Activated CD8-positive, alpha-beta memory T cell treated with anti-CD3 and anti-CD28 coated beads for 24 hours (primary cell): Measurements from ENCODE around the gene JARID2.

Source experiments
- DNase-seq: peaks from one replicate; pipeline ENCODE4 v3.0.0-alpha.2; 2020

JARID2 gene

DNA sequence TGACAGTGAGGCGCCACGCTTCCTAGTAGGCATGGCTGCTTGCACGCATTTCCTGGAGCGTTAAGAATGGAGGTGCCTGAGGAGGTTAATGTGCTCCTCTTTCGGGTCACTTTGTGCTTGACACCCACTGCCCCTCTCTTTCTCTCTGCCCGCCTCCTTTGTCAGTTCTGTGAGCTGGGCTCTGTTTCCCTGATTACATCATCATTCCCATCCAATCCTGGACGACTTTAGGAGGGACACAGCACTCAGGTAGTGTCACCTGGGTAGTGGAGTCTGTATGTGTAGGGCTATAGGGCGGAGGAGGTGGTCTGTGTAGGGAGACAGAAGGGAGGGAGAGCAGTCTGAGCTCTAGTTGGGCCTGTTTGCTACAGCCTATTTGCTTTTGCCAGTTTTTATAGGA lies 136.8 kb downstream of the JARID2 start:
- DNase-seq = no peak

DNA sequence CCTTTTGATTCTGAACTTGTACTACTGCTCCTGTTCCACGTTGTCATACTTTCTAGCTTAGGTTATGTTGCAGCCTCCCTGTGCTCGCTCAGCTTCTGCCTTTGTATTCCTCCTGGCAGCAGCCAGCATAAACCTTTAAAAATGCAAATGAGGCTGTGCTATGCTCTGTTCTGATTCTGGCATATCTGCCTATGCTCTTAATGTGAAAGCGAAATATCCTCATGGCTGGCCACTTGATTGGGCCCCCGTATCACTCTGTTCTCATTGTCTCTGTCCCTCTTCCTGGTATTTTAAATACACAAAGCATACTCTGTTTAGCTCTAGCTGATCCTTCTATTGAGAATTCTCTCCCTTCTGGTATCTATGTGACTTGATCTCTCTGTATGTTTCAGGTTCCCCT lies 139.0 kb downstream of the JARID2 start:
- no peak for DNase-seq

DNA sequence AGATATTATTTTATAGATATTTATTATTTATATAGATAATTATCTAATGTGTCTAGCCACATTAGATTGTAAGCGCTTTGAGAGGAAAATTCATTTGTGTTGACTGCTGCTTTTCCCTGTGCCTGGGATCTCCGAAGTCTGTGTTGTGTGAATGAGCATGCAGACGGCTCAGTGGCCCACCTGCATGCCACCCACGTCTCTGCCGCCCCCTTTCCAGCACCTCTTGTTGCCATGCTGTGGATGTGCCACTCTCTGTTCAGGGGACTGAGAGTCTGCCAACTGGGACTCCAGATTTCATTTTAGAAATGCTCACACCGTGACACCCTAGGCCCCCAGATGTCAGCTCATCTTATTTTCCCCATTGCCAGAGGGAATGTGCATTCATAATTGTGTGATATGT lies 139.7 kb downstream of the JARID2 start:
- DNase-seq = no peak

DNA sequence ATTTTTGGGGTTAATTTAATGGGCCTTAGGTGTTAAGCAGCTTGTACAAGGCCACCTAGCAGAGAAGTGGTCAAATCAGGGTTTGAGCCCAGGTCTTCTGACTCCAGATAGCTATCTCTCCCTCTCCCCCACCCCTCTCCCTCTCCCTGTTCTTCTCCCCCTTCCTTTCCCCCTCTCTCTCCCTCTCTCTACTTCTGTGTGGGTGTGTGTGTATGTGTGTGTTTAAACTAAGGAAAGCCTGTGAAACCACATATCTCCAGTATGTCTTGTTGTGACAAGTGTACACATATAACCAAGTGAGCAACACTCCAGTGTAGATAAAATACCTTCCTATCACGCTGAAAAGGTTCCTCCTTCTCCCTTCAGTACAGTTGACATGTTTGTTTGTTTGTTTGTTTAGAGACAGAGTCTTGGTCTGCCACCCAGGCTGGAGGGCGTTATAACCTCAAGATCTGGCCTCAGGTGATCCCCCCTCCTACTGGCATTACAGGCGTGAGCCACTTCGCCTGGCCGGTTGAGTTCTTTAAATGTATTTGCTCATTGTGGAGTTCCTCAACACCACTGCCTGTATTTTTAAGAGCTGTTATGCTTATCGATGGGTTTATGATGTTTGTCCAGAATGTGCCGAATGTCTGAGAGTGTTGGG lies 140.4 kb downstream of the JARID2 start:
- no peak for DNase-seq

DNA sequence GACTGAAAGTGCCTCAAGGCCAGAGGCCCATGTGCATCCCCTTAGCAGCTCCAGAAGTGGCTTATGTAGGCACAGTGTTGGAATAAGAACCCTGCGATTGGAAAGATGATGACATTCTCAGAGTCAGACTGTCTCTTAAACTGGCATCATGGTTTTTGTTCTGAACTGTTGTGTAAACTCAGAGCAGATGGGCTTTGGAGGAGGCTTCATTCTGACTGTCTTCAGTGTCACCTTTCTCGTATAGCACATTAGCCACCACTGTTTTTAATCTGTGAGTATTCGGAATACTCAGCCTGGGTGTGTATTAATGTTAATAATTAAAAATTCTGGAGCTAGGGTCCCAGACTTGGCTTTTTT lies 140.9 kb downstream of the JARID2 start:
- no peak for DNase-seq

DNA sequence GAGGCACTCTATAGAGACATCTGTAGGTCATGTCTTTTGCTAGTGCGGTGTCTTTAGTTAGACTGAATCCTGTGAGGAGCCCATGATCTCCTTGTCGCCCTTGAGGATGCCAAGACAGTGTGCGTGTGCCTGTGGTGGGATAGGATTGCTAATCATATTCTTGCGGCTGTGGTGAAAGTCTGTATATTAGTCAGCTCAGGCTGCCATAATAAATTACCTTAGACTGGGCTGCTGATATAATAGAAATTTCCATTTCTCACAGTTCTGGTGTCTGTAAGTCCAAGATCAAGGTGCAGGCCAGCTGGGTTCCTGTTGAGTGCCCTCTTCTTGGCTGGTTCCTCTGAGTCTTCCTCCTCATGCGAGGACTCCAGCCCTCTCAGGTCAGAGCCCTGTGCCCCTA lies 141.2 kb downstream of the JARID2 start:
- DNase-seq = no peak

DNA sequence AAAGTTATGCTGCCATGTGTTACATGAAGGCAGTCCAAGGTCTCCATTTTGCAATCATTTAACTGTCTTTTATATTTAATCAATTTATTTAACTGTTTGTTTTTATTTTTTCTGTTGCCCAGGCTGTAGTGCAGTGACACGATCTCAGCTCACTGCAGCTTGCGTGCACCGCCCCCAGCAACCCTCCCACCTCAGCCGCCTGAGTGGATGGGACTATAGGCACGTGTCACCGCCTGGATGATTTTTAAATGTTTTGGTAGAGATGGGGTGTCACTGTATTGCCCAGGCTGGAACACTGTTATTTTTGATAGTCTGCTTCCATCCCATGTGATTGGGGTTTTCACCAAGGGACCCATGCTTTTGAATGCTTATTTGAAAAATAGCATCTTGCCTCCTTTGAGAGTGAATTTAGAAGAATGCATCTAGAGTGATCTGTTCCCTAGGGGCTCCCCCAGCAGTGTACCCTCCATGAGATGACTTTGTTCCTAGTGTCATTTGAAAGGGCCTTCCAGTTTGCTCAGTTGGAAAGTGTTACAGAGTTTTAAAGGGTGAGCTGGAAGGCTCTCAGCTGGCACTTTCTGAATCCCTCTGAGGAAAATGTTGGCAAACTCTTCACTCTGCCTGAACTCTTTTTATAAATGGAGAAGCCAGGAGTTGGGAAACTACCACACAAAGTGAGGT lies 143.4 kb downstream of the JARID2 start:
- no peak for DNase-seq

DNA sequence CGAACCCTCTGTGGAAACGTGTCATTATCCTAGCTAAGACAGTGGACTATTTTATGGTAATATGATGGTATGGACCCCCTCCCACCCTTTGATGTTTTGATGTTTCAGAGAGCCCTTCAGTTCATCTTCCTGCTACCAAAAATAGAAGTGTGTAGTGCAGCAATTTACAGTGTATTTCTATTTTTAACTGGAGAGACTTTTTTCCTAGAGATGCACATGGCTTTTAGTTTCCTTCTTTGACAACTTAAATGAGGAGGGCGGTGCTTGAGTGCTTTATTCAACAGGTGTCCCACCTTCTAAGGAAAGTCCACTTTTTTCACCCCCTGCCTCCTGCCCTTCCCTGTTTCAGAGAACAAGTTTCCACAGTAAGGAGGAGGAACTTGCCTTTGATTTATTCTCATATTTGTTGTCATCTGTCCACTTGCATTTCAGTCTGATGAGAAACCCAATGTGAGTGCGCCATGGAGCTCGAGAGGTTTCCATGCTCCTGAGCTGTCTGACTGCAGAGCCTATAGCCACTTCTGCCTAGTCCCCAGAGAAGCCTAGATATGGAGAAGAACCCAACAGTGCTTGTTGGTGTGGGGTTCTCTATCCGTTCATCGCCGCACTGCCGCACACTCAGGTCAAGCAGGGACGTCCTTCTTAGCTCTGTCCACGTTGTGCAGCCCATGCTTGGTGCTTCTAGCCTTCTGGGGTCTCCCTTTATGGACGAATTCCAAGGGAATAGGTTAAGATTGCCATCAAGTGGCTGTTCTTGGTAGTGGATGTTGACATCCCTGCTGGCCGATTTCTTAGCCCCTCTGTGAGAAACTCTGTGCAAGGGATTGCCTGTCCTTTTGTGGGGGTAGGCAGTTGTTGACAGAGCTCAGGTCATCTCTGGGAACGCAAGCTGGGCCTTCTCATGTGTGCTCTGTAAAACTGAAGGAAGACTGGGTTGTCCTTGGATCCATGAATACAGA lies 144.2 kb downstream of the JARID2 start:
- peak; percentile 75 for DNase-seq

DNA sequence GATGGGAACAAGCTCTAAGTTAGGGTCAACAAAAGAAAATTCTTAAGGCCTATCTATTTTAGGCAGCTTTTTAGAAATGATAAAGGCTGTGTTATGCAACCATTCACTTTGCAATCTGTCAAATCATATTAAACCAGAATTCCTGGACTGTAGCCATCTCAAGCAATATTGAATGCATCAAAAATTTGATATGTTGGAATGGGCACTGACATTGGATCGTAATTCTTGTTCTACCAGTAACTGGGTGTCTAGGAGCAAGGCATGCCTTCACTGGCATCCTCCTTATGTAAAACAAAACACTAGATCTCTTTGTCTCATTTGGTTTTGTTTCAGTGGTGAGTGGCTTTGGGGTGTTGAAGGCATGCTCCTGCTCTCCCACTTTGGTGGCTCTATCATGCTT lies 145.6 kb downstream of the JARID2 start:
- no peak for DNase-seq

DNA sequence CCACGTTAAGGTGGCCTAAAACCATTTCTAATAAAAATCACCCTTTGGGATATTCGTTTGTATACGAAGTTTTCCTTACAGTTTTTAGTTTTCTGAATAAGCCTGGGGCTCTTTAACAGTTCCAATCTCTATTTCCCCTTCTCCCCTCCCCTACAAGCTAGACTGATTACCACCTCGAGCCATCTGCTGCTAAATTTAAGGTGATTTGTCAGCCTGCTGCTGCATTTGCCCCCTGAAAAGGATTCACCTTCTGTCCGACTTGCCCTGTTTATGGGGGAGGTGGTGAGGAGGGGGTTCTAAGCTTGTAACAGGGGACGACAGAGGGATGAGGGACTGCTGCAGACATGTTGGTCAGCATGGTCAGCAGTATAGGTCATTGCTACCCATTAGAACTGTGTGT lies 146.3 kb downstream of the JARID2 start:
- DNase-seq = no peak

DNA sequence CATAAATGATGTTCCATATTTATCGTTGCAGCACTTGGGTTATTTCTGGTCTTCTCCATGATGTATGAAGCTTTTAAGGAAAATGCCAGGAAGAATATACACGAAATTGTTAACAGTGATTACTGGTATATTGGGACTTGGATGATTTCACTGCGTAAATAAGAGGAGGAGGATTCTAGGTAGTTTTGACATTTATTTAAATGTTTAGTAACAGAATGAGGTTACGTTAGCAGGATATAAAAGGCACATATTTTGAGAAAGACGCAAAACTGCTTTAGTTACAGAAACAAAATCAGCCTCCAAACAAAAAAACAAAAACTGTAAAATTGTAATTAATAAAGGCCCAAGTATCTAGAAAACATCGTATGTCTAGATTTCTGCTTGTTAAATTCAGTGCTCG lies 147.7 kb downstream of the JARID2 start:
- no peak for DNase-seq

DNA sequence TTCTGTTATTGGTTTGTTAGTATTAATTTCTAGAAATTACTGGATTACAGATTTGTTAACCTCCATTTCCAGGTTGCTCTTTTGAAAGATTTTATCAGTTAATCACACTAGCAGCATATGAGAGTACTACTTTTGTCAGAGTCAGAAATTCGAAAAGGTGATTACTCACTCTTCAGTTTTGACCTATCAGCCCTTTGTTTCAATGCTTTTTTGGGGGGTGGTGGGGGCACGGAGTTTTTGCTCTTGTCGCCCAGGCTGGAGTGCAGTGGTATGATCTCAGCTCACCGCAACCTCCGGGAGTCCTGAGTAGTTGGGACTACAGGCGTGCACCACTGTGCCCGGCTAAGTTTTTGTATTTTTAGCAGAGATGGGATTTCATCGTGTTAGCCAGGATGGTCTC lies 149.2 kb downstream of the JARID2 start:
- no peak for DNase-seq

DNA sequence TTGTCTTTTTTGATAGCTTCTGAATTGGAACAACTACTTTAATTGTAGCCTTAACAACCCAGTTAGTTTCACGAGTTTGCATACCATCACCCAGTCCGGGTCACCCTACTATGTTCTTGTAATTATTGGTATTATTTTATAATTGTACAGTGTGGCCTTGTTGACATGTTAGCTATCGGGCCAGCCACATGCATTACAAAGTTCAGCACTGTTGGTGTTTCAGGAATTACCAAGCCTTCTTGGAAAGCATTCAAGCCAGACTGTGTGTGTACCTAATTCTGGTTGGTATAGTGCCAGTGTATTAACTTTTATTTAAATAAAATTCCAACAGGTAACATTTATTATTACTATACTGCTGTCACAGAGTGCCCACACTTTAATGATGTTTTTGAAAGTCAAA lies 150.9 kb downstream of the JARID2 start:
- DNase-seq = no peak

DNA sequence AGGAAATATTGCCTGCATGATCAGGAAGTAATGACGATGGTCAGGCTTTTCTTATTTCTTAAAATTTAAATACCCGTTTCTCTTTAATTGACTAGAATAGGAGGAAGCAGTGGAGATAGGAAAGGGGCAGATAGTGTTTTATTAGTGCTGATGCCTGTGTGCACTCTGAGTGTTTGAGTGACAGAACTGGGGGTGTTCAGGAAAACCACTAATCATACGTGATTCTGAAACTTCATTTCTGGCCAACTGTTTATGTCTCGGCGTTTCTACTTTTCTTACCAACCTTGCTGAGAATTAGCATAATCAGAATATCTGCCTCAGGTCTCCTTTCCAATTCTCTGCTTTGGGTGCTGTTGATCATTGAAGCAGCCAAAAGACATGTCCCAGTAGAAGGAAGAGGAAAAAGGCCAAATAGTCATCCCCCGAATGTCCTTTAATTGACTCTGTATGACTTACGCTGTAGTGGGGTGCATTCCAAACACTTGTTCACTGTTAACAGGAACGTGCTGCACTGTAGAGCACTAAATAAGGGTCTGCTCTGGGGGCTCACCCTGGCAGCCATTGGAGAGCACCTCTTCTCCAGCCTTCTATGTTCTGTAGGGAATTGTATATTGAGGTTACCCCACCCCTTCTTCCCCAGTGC lies 152.9 kb downstream of the JARID2 start:
- DNase-seq = no peak

DNA sequence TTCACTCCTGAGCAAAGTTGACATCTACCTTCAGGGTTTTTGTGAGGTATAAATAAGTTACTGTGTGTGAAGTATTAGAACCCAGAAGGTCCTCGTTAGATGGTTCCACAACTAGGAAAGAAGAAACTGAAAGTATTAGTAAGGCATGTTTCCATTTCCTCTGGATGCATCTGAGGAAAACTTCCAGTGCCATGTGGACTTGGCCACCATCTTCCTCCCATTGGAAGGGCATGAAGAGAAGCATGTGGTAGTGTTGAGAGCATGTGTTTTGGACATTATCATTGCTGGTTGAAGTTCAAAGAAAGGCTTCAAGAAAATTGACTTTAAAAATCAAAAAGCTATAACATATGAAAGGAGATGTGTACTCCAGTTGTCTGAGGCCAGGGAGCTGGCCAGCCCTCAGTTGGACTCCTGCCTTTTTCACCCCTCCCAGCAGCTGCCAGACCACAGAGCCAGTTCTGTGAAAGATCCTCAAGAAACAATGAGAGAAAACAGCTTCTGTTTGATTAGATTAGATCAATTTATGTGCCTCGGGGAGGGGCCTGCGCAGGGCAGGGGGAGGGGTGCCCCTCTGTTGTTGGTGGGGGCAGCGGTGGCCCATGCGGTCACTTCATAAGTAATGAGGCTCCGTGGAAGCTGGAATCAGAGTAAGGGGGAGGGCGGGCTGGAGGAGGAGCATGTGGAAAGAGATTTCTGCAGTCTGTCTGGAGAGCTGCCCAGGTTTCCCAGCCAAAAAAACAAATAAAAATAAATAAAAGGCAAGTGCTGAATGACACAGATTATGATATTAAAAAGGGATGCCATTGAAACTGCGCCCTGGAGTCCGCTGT lies 154.0 kb downstream of the JARID2 start:
- DNase-seq = no peak

DNA sequence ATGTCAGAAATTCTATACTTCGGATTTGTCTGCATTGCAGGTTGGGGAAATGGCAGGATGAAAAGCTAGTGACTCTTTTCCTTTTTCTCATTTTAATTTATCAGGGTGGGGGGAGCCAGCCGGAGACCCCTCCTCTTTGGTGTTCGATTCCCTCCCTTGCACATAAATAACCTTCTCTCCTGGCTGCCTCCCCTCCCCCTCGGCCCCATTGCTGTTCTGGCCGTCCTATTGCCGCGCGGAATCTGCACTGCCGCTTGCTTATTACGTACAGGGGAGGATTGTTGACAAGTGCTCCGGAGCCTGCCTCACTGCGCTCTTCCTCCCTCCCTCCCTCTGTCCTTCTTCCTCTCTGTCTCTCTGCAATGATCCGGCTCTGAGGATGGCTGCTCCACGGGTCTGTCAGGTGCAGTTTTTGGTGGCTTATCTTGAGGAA lies 154.7 kb downstream of the JARID2 start:
- no peak for DNase-seq

DNA sequence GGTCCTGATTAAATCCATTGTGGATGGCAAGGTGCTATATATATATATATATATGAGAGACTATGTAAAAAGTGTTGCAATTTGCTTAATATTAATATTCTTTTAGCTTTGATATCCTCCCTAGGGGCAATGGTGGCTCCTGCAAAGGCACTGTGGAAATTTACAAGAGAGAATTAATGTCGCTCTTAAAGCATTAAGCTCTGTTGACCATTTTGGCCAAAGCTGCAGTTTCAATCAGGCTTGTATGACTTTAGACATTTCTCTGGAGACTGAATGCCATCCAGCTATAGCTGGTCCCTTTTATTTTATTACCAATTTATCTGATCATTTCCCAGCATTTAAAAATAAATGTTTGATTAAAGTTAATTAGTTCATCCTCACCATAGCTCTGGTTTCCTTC lies 155.3 kb downstream of the JARID2 start:
- DNase-seq = no peak

DNA sequence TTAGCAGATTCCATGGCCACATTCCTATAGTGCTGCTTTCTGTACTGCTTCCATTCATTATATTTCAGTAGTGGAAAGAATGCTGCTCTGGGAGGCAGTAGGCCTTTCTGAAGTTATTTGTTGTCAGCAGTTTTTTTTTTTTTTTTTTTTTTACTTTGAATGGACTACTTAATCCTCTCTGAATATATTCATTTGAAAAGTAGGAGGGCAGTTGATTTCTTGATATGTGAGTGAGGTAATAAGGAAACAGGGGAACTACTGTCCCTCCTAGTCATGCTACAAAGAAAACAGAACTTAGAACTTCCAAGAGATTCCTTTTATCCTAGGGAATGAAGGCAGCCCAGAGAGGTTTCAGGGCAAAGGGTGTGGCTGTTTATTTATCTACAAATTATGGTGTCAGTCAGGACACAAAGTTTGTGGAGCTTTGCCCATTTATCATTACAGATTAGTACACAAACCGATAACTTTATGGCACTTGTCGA lies 155.9 kb downstream of the JARID2 start:
- DNase-seq = no peak

DNA sequence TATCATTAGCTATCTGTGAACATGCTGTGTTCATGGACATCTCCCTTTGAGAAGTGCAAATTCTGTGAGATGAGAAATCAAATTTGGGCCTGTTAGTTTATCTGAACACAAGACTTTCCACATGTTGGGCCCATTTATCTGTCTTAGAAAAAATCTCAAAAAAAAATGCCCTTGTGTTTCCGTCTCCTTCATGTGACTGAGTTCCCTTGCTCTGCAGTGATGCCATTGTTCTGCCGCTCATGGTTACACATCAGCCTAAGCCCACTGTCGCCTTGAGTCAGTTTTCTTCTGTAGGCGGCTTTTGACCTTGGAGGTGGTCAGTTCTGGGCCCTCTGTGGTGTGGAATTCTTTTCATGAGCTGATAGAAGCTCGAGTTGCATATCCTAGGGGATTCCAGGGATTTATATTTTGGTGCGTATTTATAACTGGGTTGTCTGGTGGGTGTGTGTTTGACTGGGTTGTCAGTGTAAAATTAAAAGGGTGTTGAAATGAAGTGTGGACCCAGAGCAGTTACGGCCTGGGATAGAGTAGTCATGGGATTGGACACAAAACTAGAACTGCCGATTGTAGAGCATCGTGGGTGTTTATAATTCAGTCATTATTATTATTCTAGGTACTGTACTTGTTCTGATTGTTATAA lies 156.7 kb downstream of the JARID2 start:
- no peak for DNase-seq

DNA sequence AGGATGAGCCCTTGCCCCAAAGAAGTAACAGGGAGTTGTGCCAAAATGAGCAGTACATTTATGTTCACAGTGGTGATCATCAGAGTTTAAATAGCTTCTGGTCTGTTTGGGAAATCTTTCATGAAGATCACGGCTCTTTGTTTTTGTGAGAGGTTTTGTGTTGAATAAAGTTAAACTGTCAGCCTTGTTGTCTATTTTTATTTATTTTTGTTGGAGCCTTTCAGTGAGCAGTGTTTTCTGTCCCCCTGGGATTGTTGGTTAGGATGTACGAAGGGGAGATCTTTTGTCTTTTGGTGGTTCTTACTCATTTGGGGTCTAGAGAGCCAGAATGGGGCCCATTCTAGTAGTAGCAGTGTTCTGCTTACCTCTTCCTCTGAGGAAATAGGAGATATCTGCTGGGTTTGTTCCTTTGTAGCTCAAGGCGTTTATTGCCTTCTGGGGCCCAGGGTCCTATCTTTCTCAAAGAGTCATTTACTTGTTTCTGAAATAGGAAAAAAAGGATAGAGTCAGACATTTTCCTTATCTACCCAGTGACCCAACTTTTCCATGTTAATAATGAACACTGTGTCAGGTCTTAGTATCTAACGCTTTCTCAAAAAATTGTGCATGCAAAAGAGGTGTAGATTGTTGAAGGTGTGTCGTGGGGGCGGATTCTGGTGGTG lies 157.4 kb downstream of the JARID2 start:
- DNase-seq = no peak

DNA sequence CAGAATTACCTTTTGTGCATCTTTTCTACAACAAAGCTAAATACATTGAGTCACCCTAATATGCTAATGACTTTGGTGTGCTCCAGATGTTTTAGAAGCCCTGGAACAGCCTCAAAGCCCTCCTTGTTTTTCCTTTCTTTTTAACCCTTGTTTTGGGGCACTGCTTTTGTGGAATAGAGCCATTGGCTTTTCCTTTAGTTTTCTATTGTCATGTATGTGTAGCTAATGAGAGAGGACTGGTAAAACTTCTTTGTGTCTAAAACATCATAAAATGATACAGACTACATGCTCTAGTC lies 158.8 kb downstream of the JARID2 start:
- no peak for DNase-seq
